AG08395 (cell line): Measurements from ENCODE around the gene SPON1.
"Not testable (repeated sequence)": the region's sequence is repeated elsewhere in the genome, so short reads cannot be mapped to it uniquely, and the experiment has no call there.

Experiments
- DNase-seq: peaks from one replicate; pipeline ENCODE4 v3.0.0; 2012; ENCODE audit warnings: mixed read lengths, low spot score

Gene SPON1

GRCh38 chr11:14041565-14041964 lies 79.0 kb downstream of the SPON1 start:
- no peak for DNase-seq

DNA sequence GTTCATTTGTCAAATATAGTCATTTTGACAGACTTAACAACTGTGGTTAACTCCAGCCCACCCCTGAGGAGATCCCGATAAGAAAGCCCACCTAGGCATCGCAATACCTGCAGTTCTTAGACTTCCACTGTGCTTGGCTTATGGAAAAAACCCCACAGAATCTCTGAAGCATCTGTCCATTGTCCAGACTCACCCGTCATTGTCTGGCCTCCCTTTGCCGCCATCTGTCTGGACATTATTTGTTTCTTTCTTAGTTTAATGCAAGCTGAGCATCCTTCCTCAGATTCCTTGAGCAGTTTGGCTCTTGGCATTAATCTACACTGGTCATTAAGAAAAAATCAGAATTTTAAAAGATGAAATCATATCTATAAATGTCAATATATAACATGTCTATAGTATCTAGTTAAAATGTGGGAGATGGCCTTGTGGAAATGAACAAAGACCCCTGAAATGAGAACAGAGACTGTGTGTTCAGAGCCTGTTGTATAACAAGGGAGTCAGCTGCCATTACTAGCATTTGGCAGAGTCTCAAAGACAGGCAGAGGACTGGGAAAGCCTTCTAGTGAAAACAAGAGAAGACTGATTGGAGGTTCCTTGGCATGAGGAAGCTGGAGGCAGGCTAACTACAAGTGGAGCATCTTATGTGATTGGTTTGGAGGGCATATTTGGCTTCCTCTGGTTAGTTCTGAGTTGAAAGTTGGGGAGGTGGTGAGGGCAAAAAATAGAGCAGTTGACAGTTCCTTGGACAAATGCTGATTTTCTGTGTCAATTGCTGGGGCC lies 80.4 kb downstream of the SPON1 start:
- DNase-seq, result no peak

DNA sequence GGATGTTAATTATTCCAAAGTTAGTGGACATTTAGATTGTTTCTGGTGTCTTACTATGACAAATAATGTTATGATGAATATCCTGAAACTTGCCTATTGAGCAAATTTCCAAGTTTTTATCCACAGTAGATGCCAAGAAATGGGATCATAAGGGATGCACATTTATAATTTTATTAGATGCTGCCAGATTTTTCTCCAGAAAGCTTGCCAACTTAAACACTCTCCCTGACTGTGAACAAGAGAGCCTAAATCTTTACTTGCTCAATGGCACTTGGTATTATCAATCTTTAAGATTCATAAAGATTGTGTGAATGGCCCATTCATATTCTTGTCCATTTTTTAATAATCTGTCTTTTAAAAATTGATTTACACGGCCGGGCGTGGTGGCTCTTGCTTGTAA lies 82.4 kb downstream of the SPON1 start:
- DNase-seq, result no peak

- DNase-seq, result no peak
Observed at GRCh38 chr11:14045417-14045816, 82.9 kb downstream of the SPON1 start.

DNA sequence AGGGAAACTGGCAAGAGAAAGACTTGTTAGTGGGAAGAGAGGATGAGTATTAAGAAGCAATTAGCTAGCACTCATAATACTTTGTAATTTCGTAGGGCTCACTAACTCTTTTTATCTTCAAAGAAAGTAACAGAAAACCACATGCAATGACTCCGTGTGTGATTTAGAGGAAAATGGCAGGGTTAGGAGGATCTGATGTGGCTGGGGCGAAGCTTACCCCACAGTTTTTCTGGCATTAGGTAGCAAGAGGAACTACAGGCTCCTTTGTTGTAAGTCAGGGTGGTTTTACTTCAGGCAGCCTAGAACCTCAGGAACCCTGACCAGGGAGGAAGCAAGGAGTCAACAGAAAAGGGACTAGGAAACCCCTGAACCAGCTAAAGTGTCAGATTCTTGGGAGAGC lies 89.7 kb downstream of the SPON1 start:
- DNase-seq, result no peak

DNA sequence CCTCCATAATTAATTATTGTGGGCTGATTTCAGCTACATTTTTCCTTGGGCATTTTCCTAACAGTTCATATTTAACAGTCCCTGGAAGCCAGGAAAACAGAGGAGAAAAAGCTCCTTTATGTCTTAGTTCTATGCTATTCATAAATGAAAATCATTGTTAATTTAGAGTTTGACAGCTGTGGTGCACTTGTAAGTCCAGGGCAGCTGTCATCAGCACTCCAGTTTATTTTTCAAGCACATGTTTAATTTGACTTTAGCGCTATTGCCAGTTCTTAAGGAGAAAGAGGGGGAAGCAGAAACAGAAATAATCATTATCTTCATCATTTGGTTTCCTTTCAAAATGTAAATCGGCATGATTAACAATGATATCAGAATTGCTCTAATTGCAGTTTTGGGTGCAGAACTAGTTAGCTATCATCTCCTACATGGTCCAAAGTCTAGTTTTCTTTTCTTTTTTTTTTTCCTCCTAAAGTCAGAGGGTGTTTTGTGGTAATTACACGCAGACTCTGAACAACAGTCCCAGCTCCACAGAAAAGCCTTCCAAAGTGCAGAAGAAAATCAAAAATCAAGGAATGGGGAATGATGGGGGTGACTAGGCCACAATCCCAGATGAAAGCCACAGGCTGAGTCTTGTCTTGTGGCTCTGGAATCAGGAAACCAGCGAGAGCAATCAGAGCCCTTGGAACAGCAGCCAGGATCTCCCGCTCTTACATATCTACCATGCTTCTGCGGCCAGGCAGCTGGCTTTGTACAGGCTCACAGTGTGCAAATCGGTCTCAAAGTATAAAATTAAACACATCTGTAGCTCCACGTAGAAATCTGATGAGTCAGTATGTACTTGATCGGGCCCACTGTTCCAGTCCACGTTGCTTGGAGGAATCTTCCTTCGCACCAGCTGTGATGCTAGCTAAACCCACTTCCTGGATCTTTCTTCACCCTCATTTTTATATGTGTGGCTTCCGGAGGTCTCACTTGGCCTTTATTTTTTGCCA lies 91.9 kb downstream of the SPON1 start:
- DNase-seq, result peak; percentile 81

DNA sequence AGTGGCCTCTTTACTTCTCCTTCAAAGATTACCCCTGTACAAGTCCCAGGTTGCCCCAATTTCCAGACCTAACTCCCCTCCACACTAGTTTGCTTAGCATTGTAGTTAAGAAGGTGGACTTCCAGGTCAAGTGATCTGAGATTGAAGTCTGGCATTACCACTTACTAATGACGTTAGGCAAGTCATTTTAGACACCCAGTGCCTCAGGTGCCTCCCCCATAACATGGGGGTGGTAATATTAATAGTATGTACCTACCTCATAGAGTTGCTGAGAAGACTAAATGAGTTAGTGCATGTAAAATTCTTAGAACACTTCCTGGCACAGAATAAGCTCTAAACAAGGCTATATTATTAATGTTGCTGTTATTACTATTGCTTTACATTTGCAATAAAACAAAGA lies 93.4 kb downstream of the SPON1 start:
- DNase-seq, result no peak

- DNase-seq, result no peak
Observed at GRCh38 chr11:14058061-14058460, 95.5 kb downstream of the SPON1 start.

DNA sequence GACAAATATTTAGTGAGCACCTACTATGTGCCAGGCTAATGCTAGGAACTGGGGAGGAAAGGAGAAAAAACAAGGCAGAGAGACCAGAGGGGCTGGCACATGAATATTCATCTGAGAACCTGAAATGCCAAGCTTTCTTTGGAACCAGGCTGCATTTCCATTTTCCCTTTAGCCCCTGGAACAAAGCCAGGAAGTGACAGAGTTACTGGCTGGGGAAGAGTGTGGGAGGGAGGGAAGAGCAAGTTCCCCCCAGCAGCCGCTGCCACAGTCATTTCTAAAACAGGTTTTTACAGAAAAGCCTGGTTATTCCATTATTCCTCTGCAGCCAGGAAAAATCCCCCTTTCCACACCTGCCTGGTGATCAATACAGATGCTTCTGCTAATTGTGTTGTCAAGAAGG lies 97.0 kb downstream of the SPON1 start:
- DNase-seq, result no peak

- no peak for DNase-seq
Observed at GRCh38 chr11:14061721-14062120, 99.2 kb downstream of the SPON1 start.

- DNase-seq, result no peak
Observed at GRCh38 chr11:14065141-14065540, 102.6 kb downstream of the SPON1 start.

DNA sequence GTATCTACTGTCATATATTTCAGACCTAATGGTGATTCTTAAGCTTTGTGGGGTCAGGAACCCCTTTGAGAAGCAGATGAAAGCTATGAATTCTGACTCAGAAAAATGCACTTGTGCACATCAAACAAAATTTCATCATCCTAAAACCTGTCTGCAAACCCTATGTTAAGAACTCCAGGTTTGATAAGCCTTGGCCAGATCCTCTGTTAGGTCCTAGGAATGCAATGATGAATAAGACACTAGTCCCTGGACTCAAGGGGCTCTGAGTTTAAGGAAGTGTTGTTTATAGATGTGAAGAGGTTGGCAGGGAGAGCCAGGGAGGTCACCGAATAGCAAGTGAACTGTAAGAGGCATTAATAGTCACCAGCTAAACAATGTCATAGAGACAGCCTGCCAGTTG lies 103.2 kb downstream of the SPON1 start:
- no peak for DNase-seq

GRCh38 chr11:14067686-14068085 lies 105.2 kb downstream of the SPON1 start:
- no peak for DNase-seq

DNA sequence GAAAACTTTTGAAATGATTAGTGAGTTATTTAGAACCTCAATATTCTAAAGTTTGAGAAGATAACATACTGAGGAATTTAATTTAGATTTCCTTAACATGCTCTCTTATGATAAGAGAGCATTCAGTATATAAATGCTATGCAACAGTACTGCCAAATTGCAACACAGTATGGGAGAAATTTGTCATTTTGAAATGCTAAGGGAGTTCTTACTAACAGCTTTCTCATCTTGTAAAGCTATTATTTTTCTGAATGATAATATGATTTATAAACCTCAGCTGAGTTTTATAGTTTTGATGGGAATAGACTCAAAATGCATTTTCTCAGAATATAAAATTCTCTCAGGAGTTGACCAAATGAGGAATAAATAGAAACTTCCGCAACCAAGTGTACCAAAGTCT lies 108.4 kb downstream of the SPON1 start:
- no peak for DNase-seq

GRCh38 chr11:14073849-14074476 lies 111.4 kb downstream of the SPON1 start:
- DNase-seq, result peak; percentile 82

- DNase-seq, result peak; percentile 45
Observed at GRCh38 chr11:14075118-14076078, 112.9 kb downstream of the SPON1 start.

DNA sequence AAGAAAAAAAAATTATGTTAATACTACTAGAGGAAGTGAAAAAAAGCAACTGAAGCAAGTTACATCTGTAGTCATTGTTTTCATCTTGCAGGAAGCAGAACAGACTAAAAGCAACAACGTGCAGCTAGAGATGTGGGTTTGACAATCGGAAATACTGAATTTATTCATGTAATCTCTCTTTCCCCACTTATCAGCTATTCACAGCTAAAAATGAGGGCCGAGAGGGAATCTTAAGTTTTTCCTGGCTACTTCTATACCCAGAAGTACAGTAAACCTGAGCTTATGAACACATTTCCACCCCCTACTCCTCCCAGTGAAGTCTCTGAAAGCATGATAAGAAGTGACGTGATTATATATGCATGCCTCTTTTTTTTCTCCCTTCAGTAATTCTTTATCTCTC lies 116.5 kb downstream of the SPON1 start:
- DNase-seq, result no peak

GRCh38 chr11:14079797-14080196 lies 117.3 kb downstream of the SPON1 start:
- no peak for DNase-seq

- no peak for DNase-seq
Observed at GRCh38 chr11:14081581-14082231, 119.2 kb downstream of the SPON1 start.

DNA sequence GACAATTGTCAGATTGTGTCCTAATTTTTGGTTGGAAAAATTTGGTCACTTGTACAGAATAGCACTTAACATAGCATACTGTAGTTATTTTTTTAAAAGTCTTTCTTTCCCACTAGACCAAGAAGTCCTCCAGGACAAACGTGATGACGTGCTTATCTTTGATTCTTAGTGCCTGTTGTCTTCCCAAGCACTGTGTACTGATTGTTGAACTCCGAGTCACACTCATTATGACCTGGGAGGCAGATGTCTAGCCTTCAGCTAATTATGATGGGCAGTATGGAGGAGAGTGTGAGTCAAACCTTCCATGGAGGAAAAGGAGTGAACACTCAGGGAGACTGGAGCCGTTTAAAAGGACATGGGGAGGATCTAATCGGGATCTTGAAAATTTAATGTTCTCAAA lies 119.8 kb downstream of the SPON1 start:
- DNase-seq, result peak; percentile 7

- DNase-seq, result not testable (repeated sequence)
Observed at GRCh38 chr11:14088861-14089260, 126.3 kb downstream of the SPON1 start.
